Liver (tissue), 9 donors: ENCODE measurements around the gene GFOD2. TPM values are rescaled to one million over a fixed set of nuclear protein-coding genes. Genes with fewer than 3 reads are reported as not detected.
A peak's percentile ranks its signal among the peaks of the same experiment; 100 is the strongest.

ENCODE experiments used
- DNase-seq: peaks from one replicate; pipeline ENCODE4 v3.0.0-alpha.2; 2017; ENCODE audit warnings: low spot score
- H3K27ac ChIP-seq, 2 donors: one replicate each; pipeline ENCODE4 v1.7.0; 2013; ENCODE audit warnings: inconsistent platforms in 2 of 2, low read length in 2 of 2, control low read depth in 1 of 2, low read depth in 1 of 2, mild to moderate bottlenecking in 1 of 2
- H3K27me3 ChIP-seq, 4 donors: one replicate each; pipeline versions ENCODE4 v1.6.1 to v1.7.0; 2013; ENCODE audit warnings: low read length in 3 of 4, inconsistent platforms in 1 of 4, mild to moderate bottlenecking in 1 of 4, moderate library complexity in 1 of 4; ENCODE audit not compliant: control insufficient read depth in 4 of 4, insufficient read depth in 4 of 4
- H3K36me3 ChIP-seq, 4 donors: one replicate each; pipeline versions ENCODE4 v1.6.1 to v1.7.0; 2013; ENCODE audit warnings: low read length in 3 of 4, mild to moderate bottlenecking in 3 of 4, low read depth in 1 of 4, moderate library complexity in 1 of 4; ENCODE audit not compliant: control insufficient read depth in 4 of 4, insufficient read depth in 3 of 4
- H3K4me1 ChIP-seq, 4 donors: one replicate each; pipeline versions ENCODE4 v1.6.1 to v1.7.0; 2013; ENCODE audit warnings: low read length in 3 of 4, mild to moderate bottlenecking in 3 of 4, moderate library complexity in 1 of 4; ENCODE audit not compliant: control insufficient read depth in 4 of 4, insufficient read depth in 4 of 4
- H3K4me3 ChIP-seq, 3 donors: one replicate each; pipeline versions ENCODE4 v1.6.1 to v1.7.0; 2013; ENCODE audit warnings: low read length in 3 of 3, control low read depth in 1 of 3, low read depth in 1 of 3, mild to moderate bottlenecking in 1 of 3
- H3K9ac ChIP-seq, 2 donors: one replicate each; pipeline ENCODE4 v1.7.0; 2013; ENCODE audit warnings: low read length in 2 of 2, mild to moderate bottlenecking in 2 of 2, moderate library complexity in 2 of 2, control low read depth in 1 of 2, low read depth in 1 of 2
- H3K9me3 ChIP-seq, 4 donors: one replicate each; pipeline versions ENCODE4 v1.6.1 to v1.7.0; 2013; ENCODE audit warnings: low read length in 3 of 4; ENCODE audit not compliant: control insufficient read depth in 4 of 4
- ATF3 ChIP-seq: IDR thresholded peaks from 2 replicates; pipeline ENCODE4 v1.6.1; 2016; ENCODE audit warnings: antibody characterized with exemption
- CTCF ChIP-seq: fragments of 150-350 bp; IDR thresholded peaks from 2 replicates; pipeline ENCODE4 v1.5.1; 2017; ENCODE audit warnings: improper control_type of control experiment, low read depth, low read length; ENCODE audit not compliant: missing input control
- EGR1 ChIP-seq, 2 donors: IDR thresholded peaks; 2 replicates each; pipeline ENCODE4 v1.6.1; 2016 to 2018; ENCODE audit warnings: antibody characterized with exemption in 2 of 2, low read depth in 2 of 2
- FOXA1 ChIP-seq: IDR thresholded peaks from 2 replicates; pipeline ENCODE4 v1.6.1; 2016; ENCODE audit warnings: antibody characterized with exemption
- GABPA ChIP-seq, 2 donors: IDR thresholded peaks in 1 of 2; conservative IDR thresholded peaks in 1 of 2; 2 replicates each; pipeline ENCODE4 v1.6.1; 2016; ENCODE audit warnings: antibody characterized with exemption in 2 of 2, mild to moderate bottlenecking in 1 of 2, moderate library complexity in 1 of 2
- HNF4A ChIP-seq, 2 donors: conservative IDR thresholded peaks; 2 replicates each; pipeline ENCODE4 v1.6.1; 2016; ENCODE audit warnings: antibody characterized with exemption in 2 of 2, mild to moderate bottlenecking in 2 of 2
- HNF4G ChIP-seq: IDR thresholded peaks from 2 replicates; pipeline ENCODE4 v1.6.1; 2016; ENCODE audit warnings: antibody characterized with exemption
- JUND ChIP-seq, 2 donors: IDR thresholded peaks; 2 replicates each; pipeline ENCODE4 v1.6.1; 2016; ENCODE audit warnings: antibody characterized with exemption in 2 of 2
- MAX ChIP-seq: IDR thresholded peaks from 2 replicates; pipeline ENCODE4 v1.6.1; 2016; ENCODE audit warnings: antibody characterized with exemption
- NR2F2 ChIP-seq: IDR thresholded peaks from 2 replicates; pipeline ENCODE4 v1.6.1; 2016; ENCODE audit warnings: antibody characterized with exemption
- RAD21 ChIP-seq, 2 donors: IDR thresholded peaks; 2 replicates each; pipeline ENCODE4 v1.6.1; 2016; ENCODE audit warnings: antibody characterized with exemption in 2 of 2, mild to moderate bottlenecking in 2 of 2
- REST ChIP-seq: IDR thresholded peaks from 2 replicates; pipeline ENCODE4 v1.6.1; 2016; ENCODE audit warnings: antibody characterized with exemption, mild to moderate bottlenecking
- SP1 ChIP-seq: IDR thresholded peaks from 2 replicates; pipeline ENCODE4 v1.6.1; 2018; ENCODE audit warnings: antibody characterized with exemption, mild to moderate bottlenecking
- TAF1 ChIP-seq: conservative IDR thresholded peaks from 2 replicates; pipeline ENCODE4 v1.6.1; 2016; ENCODE audit warnings: antibody characterized with exemption, mild to moderate bottlenecking
- YY1 ChIP-seq: IDR thresholded peaks from 2 replicates; pipeline ENCODE4 v1.6.1; 2016; ENCODE audit warnings: antibody characterized with exemption, mild to moderate bottlenecking
- WGBS: extraction: QIAGEN DNeasy Blood & Tissue Kit; methylation state at CpG from one replicate; pipeline ENCODE4 v1.1.7; 2013; 5-methylcytosine and 5-hydroxymethylcytosine counted together
- polyA plus RNA-seq, 2 donors: library from polyadenylated mRNA; stranded (reverse) in 1 of 2; unstranded in 1 of 2; fragments of 200-250 nt in 1 of 2; fragments of >200 nt in 1 of 2; fragmentation: Nextera tagmentation in 1 of 2; extraction: Ambion mirVana in 1 of 2; gene quantifications; one replicate each; pipeline versions ENCODE4 v1.2.1 to v1.2.3, GENCODE V29; 2013 to 2015
- total RNA-seq, 2 donors: library from RNA; depleted of rRNA; stranded (reverse); fragments of >200 nt; gene quantifications; one replicate each; pipeline ENCODE4 v1.2.3, GENCODE V29; 2014
- donor health status: healthy.
- donor health status: healthy.
- donor health status: healthy.
- donor health status: healthy.
- donor health status: healthy.

Gene GFOD2
- total and polyA plus RNA-seq, 4 donors = 12.7 to 48.8 (median 28.9) TPM

GRCh38 chr16:67653128-67653788 lies 65.9 kb downstream of the GFOD2 start:
- peaks cover 3 to 17% (median 10%) of the 10 kb centered on the region in 4 donors for H3K4me1 ChIP-seq
- H3K4me3 ChIP-seq = peak overlapping the region in 1 of 3 donors; percentile 51
- no peak for DNase-seq
- H3K9ac ChIP-seq = no peak overlapping the region
- TF ChIP-seq CTCF = peak; percentile 16
- no peak for TF ChIP-seq JUND (IDR thresholded peaks at IDR 0.05)
- TF ChIP-seq HNF4A (conservative IDR thresholded peaks at IDR 0.05) = no peak
- H3K36me3 ChIP-seq = peaks cover 0 to 1% (median 0%) of the 10 kb centered on the region in 4 donors
- no peaks in the 10 kb centered on the region for H3K9me3 ChIP-seq
- H3K27me3 ChIP-seq = no peaks in the 10 kb centered on the region
- WGBS = 16% methylated on average over 68 of the region's 68 CpGs
- H3K27ac ChIP-seq = no peak overlapping the region

GRCh38 chr16:67652578-67653127 lies 66.5 kb downstream of the GFOD2 start:
- peaks cover 3 to 20% (median 10%) of the 10 kb centered on the region in 4 donors for H3K4me1 ChIP-seq
- peaks cover 0 to 1% (median 0%) of the 10 kb centered on the region in 4 donors for H3K36me3 ChIP-seq
- no peaks in the 10 kb centered on the region for H3K9me3 ChIP-seq
- H3K9ac ChIP-seq = no peak overlapping the region
- no peak for DNase-seq
- peak overlapping the region in 1 of 3 donors; percentile 51 for H3K4me3 ChIP-seq
- no peak overlapping the region for H3K27ac ChIP-seq
- TF ChIP-seq REST (peak; percentile 81), JUND (IDR thresholded peaks at IDR 0.05) (no peak)
- H3K27me3 ChIP-seq = no peaks in the 10 kb centered on the region
- 17% methylated on average over 59 of the region's 59 CpGs for WGBS

- no peak overlapping the region for H3K4me3 ChIP-seq
- peaks cover 0 to 1% (median 0%) of the 10 kb centered on the region in 4 donors for H3K36me3 ChIP-seq
- no peak for DNase-seq
- no peak overlapping the region for H3K27ac ChIP-seq
- no peaks in the 10 kb centered on the region for H3K9me3 ChIP-seq
- WGBS = 89% methylated on average over 4 of the region's 4 CpGs
- no peaks in the 10 kb centered on the region for H3K27me3 ChIP-seq
- H3K9ac ChIP-seq = no peak overlapping the region
- peaks cover 3 to 20% (median 10%) of the 10 kb centered on the region in 4 donors for H3K4me1 ChIP-seq
- no peak for TF ChIP-seq FOXA1
- no peak for TF ChIP-seq EGR1 (IDR thresholded peaks at IDR 0.05; ENCODE audit: low read depth in 2 of 2)
- no peak for TF ChIP-seq SP1
- TF ChIP-seq NR2F2 = no peak
- TF ChIP-seq HNF4G = no peak
- TF ChIP-seq RAD21 (IDR thresholded peaks at IDR 0.05) = no peak
- no peak for TF ChIP-seq HNF4A (conservative IDR thresholded peaks at IDR 0.05)
- TF ChIP-seq TAF1 = no peak
- no peak for TF ChIP-seq MAX
- no peak for TF ChIP-seq GABPA (IDR thresholded peaks at IDR 0.05 in 1 of 2, conservative IDR thresholded peaks at IDR 0.05 in 1 of 2)
- TF ChIP-seq YY1 = no peak
- no peak for TF ChIP-seq ATF3
- TF ChIP-seq CTCF = no peak
Measured at GRCh38 chr16:67651847-67652246, 67.3 kb downstream of the GFOD2 start.
